ENCODE results near the gene FAM50B.

The FAM50B gene

GRCh38 chr6:3895805-3896204 lies 46.6 kb downstream of the FAM50B start:
- DNase-seq = no peak

GRCh38 chr6:3898265-3898994 lies 49.3 kb downstream of the FAM50B start:
- DNase-seq = peak; percentile 55

GRCh38 chr6:3899061-3899460 lies 49.9 kb downstream of the FAM50B start:
- DNase-seq = no peak

- no peak for DNase-seq
Measured at GRCh38 chr6:3899970-3900439, 50.8 kb downstream of the FAM50B start.
